ENCODE data around the gene SELENOW. TPM values are rescaled to one million over a fixed set of nuclear protein-coding genes. Genes with fewer than 3 reads are reported as not detected.

SELENOW gene
- total RNA-seq, 3 donors from 2014 or later (not counting 1 experiment from before 2014, with no cell fraction given), result 90.5 to 104 (median 97.2) TPM

DNA sequence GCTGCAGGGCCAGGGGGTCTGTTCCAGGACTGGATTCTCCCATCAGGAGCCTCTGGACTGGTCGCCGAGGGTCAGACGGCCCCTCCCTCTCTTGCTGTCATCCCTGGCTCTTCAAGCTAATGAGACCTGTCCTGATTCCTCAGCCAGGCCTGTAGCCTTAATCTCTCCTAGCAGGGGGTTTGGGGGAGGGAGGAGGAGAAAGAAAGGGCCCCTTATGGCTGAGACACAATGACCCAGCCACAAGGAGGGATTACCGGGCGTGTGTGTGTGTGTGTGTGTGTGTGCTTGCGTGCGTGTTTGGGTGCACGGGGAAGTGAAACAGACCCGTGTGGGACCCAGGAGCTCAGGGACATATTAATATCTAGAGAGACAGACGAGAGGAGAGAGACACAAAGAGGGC is 41.4 kb downstream of the SELENOW start:
- no peak overlapping the region for H3K27ac ChIP-seq (ENCODE audit: low read length)
- H3K9me3 ChIP-seq (ENCODE audit: control insufficient read depth, insufficient read depth, low read length), result no peaks in the 10 kb centered on the region
- H3K4me1 ChIP-seq (ENCODE audit: control insufficient read depth, insufficient read depth, low read length), result no peaks in the 10 kb centered on the region
- intact Hi-C loops (cut with micrococcal nuclease), result no loop called here
- Mint-ChIP-seq H3K36me3 (no peaks in the 10 kb centered on the region), H3K27ac (no peak overlapping the region), H3K4me1 (no peaks in the 10 kb centered on the region), H3K4me3 (no peak overlapping the region), H3K9me3 (no peaks in the 10 kb centered on the region), H3K27me3 (ENCODE audit: low read depth in 2 of 2) (peaks cover 20 to 26% of the 10 kb centered on the region in 2 donors)
- DNase-seq (no peak), ATAC-seq (no peak)
- no peaks in the 10 kb centered on the region for H3K36me3 ChIP-seq (ENCODE audit: control insufficient read depth, insufficient read depth, low read length)
- H3K27me3 ChIP-seq (ENCODE audit: control insufficient read depth, insufficient read depth, low read length), result peaks cover 6% of the 10 kb centered on the region
- no peak overlapping the region for H3K4me3 ChIP-seq (ENCODE audit: low read length)
- WGBS (ENCODE audit: insufficient coverage), result 15% methylated on average over 10 of the region's 10 CpGs
- TF ChIP-seq, protein P1, sequence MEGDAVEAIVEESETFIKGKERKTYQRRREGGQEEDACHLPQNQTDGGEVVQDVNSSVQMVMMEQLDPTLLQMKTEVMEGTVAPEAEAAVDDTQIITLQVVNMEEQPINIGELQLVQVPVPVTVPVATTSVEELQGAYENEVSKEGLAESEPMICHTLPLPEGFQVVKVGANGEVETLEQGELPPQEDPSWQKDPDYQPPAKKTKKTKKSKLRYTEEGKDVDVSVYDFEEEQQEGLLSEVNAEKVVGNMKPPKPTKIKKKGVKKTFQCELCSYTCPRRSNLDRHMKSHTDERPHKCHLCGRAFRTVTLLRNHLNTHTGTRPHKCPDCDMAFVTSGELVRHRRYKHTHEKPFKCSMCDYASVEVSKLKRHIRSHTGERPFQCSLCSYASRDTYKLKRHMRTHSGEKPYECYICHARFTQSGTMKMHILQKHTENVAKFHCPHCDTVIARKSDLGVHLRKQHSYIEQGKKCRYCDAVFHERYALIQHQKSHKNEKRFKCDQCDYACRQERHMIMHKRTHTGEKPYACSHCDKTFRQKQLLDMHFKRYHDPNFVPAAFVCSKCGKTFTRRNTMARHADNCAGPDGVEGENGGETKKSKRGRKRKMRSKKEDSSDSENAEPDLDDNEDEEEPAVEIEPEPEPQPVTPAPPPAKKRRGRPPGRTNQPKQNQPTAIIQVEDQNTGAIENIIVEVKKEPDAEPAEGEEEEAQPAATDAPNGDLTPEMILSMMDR (IDR thresholded peaks at IDR 0.05), result no peak

DNA sequence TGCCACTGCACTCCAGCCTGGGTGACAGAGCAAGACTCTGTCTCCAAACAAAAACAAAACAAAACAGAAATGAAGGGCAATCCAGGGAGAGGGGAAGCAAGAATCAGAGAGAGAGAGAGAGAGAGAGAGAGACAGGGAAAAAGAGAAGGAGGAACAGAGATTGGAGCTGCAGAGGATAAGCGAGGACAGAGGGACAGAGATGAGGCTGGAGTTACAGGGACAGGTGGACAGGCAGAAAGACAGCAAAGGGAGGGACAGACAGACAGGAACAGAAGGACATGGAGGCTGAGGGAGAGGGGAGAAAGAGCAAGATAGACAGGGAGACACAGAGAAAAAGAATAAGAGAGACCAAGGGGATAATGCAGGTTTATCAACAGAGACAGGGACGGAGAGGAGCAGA is 41.9 kb downstream of the SELENOW start:
- no peaks in the 10 kb centered on the region for H3K9me3 Mint-ChIP-seq

DNA sequence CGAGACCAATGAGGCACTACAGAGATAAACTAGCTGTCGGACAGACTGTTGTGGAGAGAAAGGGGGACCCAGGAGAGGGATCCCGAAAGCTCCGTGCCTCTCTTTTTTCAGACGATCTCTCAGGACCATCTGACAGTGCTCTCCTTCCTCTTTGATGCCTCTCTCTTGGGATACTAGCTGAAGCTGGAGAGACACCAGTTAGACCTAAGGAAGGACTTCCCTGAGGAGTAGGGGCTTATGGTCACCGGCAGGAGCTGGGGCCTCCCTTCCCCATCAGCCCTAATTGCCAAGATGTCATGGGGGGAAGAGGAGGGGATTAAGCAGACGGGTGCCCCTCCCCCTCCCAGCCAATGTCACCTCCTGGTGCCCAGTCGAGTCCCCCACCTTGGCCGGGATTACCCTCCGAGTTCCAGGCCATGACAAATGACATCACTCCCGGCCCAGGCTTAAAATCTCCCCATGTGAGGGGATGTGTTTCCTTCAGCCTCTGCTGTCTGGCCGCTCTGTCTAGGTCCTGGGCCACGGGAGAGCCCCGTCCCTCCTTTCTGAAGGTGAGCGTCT is 43.0 kb downstream of the SELENOW start, which contains the start of gene CRX:
Gene CRX, plus strand, starts transcription at position 478 of the 561 bp plus-strand sequence. CDS start 12,507 bp downstream, outside the sequence.
- 54% methylated on average over 13 of the region's 15 CpGs for WGBS (ENCODE audit: insufficient coverage)
- Histone ChIP-seq H3K4me3 (ENCODE audit: low read length) (no peak within 1 kb of the TSS), H3K27ac (ENCODE audit: low read length) (no peak within 1 kb of the TSS), H3K27me3 (ENCODE audit: control insufficient read depth, insufficient read depth, low read length) (peaks cover 6% of the 10 kb centered on the region), H3K36me3 (ENCODE audit: control insufficient read depth, insufficient read depth, low read length) (no peaks in the 10 kb centered on the region), H3K9me3 (ENCODE audit: control insufficient read depth, insufficient read depth, low read length) (no peaks in the 10 kb centered on the region), H3K4me1 (ENCODE audit: control insufficient read depth, insufficient read depth, low read length) (no peaks in the 10 kb centered on the region)
- ATAC-seq, result no peak
- intact Hi-C loops (cut with micrococcal nuclease), result no loop called here
- Mint-ChIP-seq H3K27me3 (ENCODE audit: low read depth in 2 of 2) (peaks cover 20 to 26% of the 10 kb centered on the region in 2 donors), H3K4me3 (no peak within 1 kb of the TSS), H3K27ac (no peak within 1 kb of the TSS), H3K4me1 (no peaks in the 10 kb centered on the region), H3K9me3 (no peaks in the 10 kb centered on the region), H3K36me3 (no peaks in the 10 kb centered on the region)
- TF ChIP-seq, protein P1 (IDR thresholded peaks at IDR 0.05), result no peak
- DNase-seq, result no peak

More for the DNA sequence above, 41.9 kb downstream of the SELENOW start:
- Histone ChIP-seq H3K27ac (ENCODE audit: low read length) (no peak overlapping the region), H3K4me3 (ENCODE audit: low read length) (no peak overlapping the region), H3K9me3 (ENCODE audit: control insufficient read depth, insufficient read depth, low read length) (no peaks in the 10 kb centered on the region), H3K4me1 (ENCODE audit: control insufficient read depth, insufficient read depth, low read length) (no peaks in the 10 kb centered on the region), H3K27me3 (ENCODE audit: control insufficient read depth, insufficient read depth, low read length) (peaks cover 6% of the 10 kb centered on the region), H3K36me3 (ENCODE audit: control insufficient read depth, insufficient read depth, low read length) (no peaks in the 10 kb centered on the region)
- Mint-ChIP-seq H3K4me3 (no peak overlapping the region), H3K36me3 (no peaks in the 10 kb centered on the region), H3K27me3 (ENCODE audit: low read depth in 2 of 2) (peaks cover 20 to 26% of the 10 kb centered on the region in 2 donors), H3K27ac (no peak overlapping the region), H3K4me1 (no peaks in the 10 kb centered on the region)
- intact Hi-C loops (cut with micrococcal nuclease), result no loop called here
- DNase-seq, result no peak
- ATAC-seq, result no peak
- WGBS (ENCODE audit: insufficient coverage), result 76% methylated on average over 2 of the region's 2 CpGs
- TF ChIP-seq, protein P1 (IDR thresholded peaks at IDR 0.05), result no peak

DNA sequence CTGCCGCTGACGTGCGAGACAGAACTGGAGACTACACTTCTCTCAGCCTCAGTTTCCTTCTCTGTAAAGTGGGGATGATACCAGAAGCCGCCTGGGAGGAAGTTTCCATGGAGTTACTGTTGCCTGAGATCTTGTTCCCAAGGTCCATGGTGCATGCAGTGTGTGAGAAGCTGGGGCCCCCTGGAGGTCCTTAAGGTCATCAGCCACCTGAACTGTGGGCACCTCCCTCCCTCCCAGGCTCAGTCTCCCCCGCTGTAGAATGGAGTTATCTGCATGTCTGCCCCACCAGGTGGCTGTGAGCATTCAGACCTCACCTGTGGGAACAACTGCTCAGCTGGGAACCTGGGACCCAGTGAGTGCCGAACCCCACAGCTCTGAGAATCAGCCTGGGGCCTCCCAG is 45.9 kb downstream of the SELENOW start:
- H3K9me3 ChIP-seq (ENCODE audit: control insufficient read depth, insufficient read depth, low read length), result no peaks in the 10 kb centered on the region
- intact Hi-C loops (cut with micrococcal nuclease), result no loop called here
- no peaks in the 10 kb centered on the region for H3K36me3 ChIP-seq (ENCODE audit: control insufficient read depth, insufficient read depth, low read length)
- no peak overlapping the region for H3K4me3 Mint-ChIP-seq
- no peak overlapping the region for H3K27ac Mint-ChIP-seq
- H3K27me3 ChIP-seq (ENCODE audit: control insufficient read depth, insufficient read depth, low read length), result peaks cover 8% of the 10 kb centered on the region
- H3K9me3 Mint-ChIP-seq, result no peaks in the 10 kb centered on the region
- TF ChIP-seq, protein P1 (IDR thresholded peaks at IDR 0.05), result no peak
- no peaks in the 10 kb centered on the region for H3K4me1 ChIP-seq (ENCODE audit: control insufficient read depth, insufficient read depth, low read length)
- no peaks in the 10 kb centered on the region for H3K36me3 Mint-ChIP-seq
- H3K27me3 Mint-ChIP-seq (ENCODE audit: low read depth in 2 of 2), result peaks cover 19 to 34% of the 10 kb centered on the region in 2 donors
- H3K4me1 Mint-ChIP-seq, result no peaks in the 10 kb centered on the region
- DNase-seq, result no peak
- ATAC-seq, result no peak
- 85% methylated on average over 6 of the region's 6 CpGs for WGBS (ENCODE audit: insufficient coverage)
- no peak overlapping the region for H3K4me3 ChIP-seq (ENCODE audit: low read length)
- no peak overlapping the region for H3K27ac ChIP-seq (ENCODE audit: low read length)
